ENCODE measurements around the gene ASB9. TPM values are rescaled to one million over a fixed set of nuclear protein-coding genes. Genes with fewer than 3 reads are reported as not detected.

ASB9 gene
- total RNA-seq, 2 experiments from 2014 or later = 0.43 to 0.48 TPM

- intact Hi-C loops (cut with micrococcal nuclease) = no loop called here
- POLR2A ChIA-PET = no interaction called here
- H3K27ac Mint-ChIP-seq = no peak overlapping the region
- H3K9me3 Mint-ChIP-seq = no peaks in the 10 kb centered on the region
- no peaks in the 10 kb centered on the region for H3K4me1 Mint-ChIP-seq (ENCODE audit: low read depth)
- H3K27me3 Mint-ChIP-seq = peaks cover 2% of the 10 kb centered on the region
- DNase-seq = no peak
- H3K36me3 Mint-ChIP-seq = no peaks in the 10 kb centered on the region
- H3K4me3 Mint-ChIP-seq = no peak overlapping the region
- CTCF ChIA-PET = no interaction called here
Observed at GRCh38 chrX:15235001-15235400, 34.9 kb downstream of the ASB9 start.

GRCh38 chrX:15233416-15234015, 36.4 kb downstream of the ASB9 start:
- Mint-ChIP-seq H3K27me3 (peaks cover 2% of the 10 kb centered on the region), H3K36me3 (no peaks in the 10 kb centered on the region), H3K27ac (no peak overlapping the region), H3K4me1 (ENCODE audit: low read depth) (no peaks in the 10 kb centered on the region), H3K4me3 (no peak overlapping the region), H3K9me3 (no peaks in the 10 kb centered on the region)
- DNase-seq = no peak
- ChIA-PET POLR2A (no interaction called here), CTCF (interaction anchor here (1.8 kb wide), 1 partner anchor 9 kb away, joined by 6 read pairs; no protein-coding TSS in a partner anchor)
- intact Hi-C loops (cut with micrococcal nuclease) = no loop called here

GRCh38 chrX:15224747-15225146, 45.1 kb downstream of the ASB9 start:
- Mint-ChIP-seq H3K4me1 (ENCODE audit: low read depth) (no peaks in the 10 kb centered on the region), H3K27ac (no peak overlapping the region), H3K27me3 (no peaks in the 10 kb centered on the region), H3K36me3 (no peaks in the 10 kb centered on the region), H3K4me3 (no peak overlapping the region), H3K9me3 (no peaks in the 10 kb centered on the region)
- ChIA-PET POLR2A (no interaction called here), CTCF (no interaction called here)
- no peak for DNase-seq
- intact Hi-C loops (cut with micrococcal nuclease) = no loop called here

- intact Hi-C loops (cut with micrococcal nuclease) = no loop called here
- POLR2A ChIA-PET = no interaction called here
- DNase-seq = no peak
- Mint-ChIP-seq H3K9me3 (no peaks in the 10 kb centered on the region), H3K4me1 (ENCODE audit: low read depth) (no peaks in the 10 kb centered on the region), H3K27ac (no peak overlapping the region), H3K36me3 (no peaks in the 10 kb centered on the region), H3K4me3 (no peak overlapping the region), H3K27me3 (no peaks in the 10 kb centered on the region)
- CTCF ChIA-PET = no interaction called here
Observed at GRCh38 chrX:15221321-15221720, 48.6 kb downstream of the ASB9 start.

GRCh38 chrX:15217161-15217560, 52.7 kb downstream of the ASB9 start:
- H3K9me3 Mint-ChIP-seq = no peaks in the 10 kb centered on the region
- DNase-seq = no peak
- no peaks in the 10 kb centered on the region for H3K36me3 Mint-ChIP-seq
- H3K4me1 Mint-ChIP-seq (ENCODE audit: low read depth) = no peaks in the 10 kb centered on the region
- H3K4me3 Mint-ChIP-seq = no peak overlapping the region
- intact Hi-C loops (cut with micrococcal nuclease) = no loop called here
- no peaks in the 10 kb centered on the region for H3K27me3 Mint-ChIP-seq
- ChIA-PET CTCF (no interaction called here), POLR2A (no interaction called here)
- H3K27ac Mint-ChIP-seq = no peak overlapping the region

- ChIA-PET POLR2A (no interaction called here), CTCF (no interaction called here)
- H3K27ac Mint-ChIP-seq = no peak overlapping the region
- no peak for DNase-seq
- no peaks in the 10 kb centered on the region for H3K27me3 Mint-ChIP-seq
- H3K9me3 Mint-ChIP-seq = no peaks in the 10 kb centered on the region
- H3K4me3 Mint-ChIP-seq = no peak overlapping the region
- no peaks in the 10 kb centered on the region for H3K4me1 Mint-ChIP-seq (ENCODE audit: low read depth)
- H3K36me3 Mint-ChIP-seq = no peaks in the 10 kb centered on the region
- intact Hi-C loops (cut with micrococcal nuclease) = no loop called here
Observed at GRCh38 chrX:15216280-15216679, 53.6 kb downstream of the ASB9 start.

- Mint-ChIP-seq H3K4me1 (ENCODE audit: low read depth) (no peaks in the 10 kb centered on the region), H3K9me3 (no peaks in the 10 kb centered on the region), H3K36me3 (no peaks in the 10 kb centered on the region), H3K27ac (no peak overlapping the region), H3K4me3 (no peak overlapping the region), H3K27me3 (no peaks in the 10 kb centered on the region)
- intact Hi-C loops (cut with micrococcal nuclease) = no loop called here
- ChIA-PET CTCF (no interaction called here), POLR2A (no interaction called here)
- DNase-seq = no peak
Observed at GRCh38 chrX:15215366-15215765, 54.5 kb downstream of the ASB9 start.

- Mint-ChIP-seq H3K4me1 (ENCODE audit: low read depth) (no peaks in the 10 kb centered on the region), H3K27ac (no peak overlapping the region), H3K27me3 (no peaks in the 10 kb centered on the region), H3K36me3 (no peaks in the 10 kb centered on the region), H3K9me3 (no peaks in the 10 kb centered on the region), H3K4me3 (no peak overlapping the region)
- no peak for DNase-seq
- POLR2A ChIA-PET = interaction anchor here (0.9 kb wide), 1 partner anchor 205 kb away, joined by 3 read pairs; no protein-coding TSS in a partner anchor
- intact Hi-C loops (cut with micrococcal nuclease) = no loop called here
- CTCF ChIA-PET = no interaction called here
Observed at GRCh38 chrX:15214588-15214987, 55.3 kb downstream of the ASB9 start.

GRCh38 chrX:15209096-15209495, 60.8 kb downstream of the ASB9 start:
- ChIA-PET CTCF (no interaction called here), POLR2A (no interaction called here)
- no peak for DNase-seq
- H3K4me1 Mint-ChIP-seq (ENCODE audit: low read depth) = peaks cover 25% of the 10 kb centered on the region
- intact Hi-C loops (cut with micrococcal nuclease) = no loop called here
- no peaks in the 10 kb centered on the region for H3K36me3 Mint-ChIP-seq
- H3K27ac Mint-ChIP-seq = no peak overlapping the region
- H3K27me3 Mint-ChIP-seq = no peaks in the 10 kb centered on the region
- no peak overlapping the region for H3K4me3 Mint-ChIP-seq
- no peaks in the 10 kb centered on the region for H3K9me3 Mint-ChIP-seq

GRCh38 chrX:15207994-15208393, 61.9 kb downstream of the ASB9 start:
- Mint-ChIP-seq H3K27ac (no peak overlapping the region), H3K4me3 (no peak overlapping the region), H3K9me3 (no peaks in the 10 kb centered on the region), H3K4me1 (ENCODE audit: low read depth) (peaks cover 35% of the 10 kb centered on the region), H3K27me3 (no peaks in the 10 kb centered on the region), H3K36me3 (no peaks in the 10 kb centered on the region)
- no peak for DNase-seq
- POLR2A ChIA-PET = no interaction called here
- intact Hi-C loops (cut with micrococcal nuclease) = no loop called here
- CTCF ChIA-PET = no interaction called here

GRCh38 chrX:15207384-15207783, 62.5 kb downstream of the ASB9 start:
- no peaks in the 10 kb centered on the region for H3K27me3 Mint-ChIP-seq
- H3K36me3 Mint-ChIP-seq = no peaks in the 10 kb centered on the region
- no peak for DNase-seq
- H3K9me3 Mint-ChIP-seq = no peaks in the 10 kb centered on the region
- ChIA-PET POLR2A (no interaction called here), CTCF (no interaction called here)
- intact Hi-C loops (cut with micrococcal nuclease) = no loop called here
- H3K4me1 Mint-ChIP-seq (ENCODE audit: low read depth) = peaks cover 41% of the 10 kb centered on the region
- H3K27ac Mint-ChIP-seq = no peak overlapping the region
- no peak overlapping the region for H3K4me3 Mint-ChIP-seq

GRCh38 chrX:15206306-15206705, 63.6 kb downstream of the ASB9 start:
- Mint-ChIP-seq H3K27me3 (no peaks in the 10 kb centered on the region), H3K36me3 (no peaks in the 10 kb centered on the region), H3K4me1 (ENCODE audit: low read depth) (peaks cover 47% of the 10 kb centered on the region), H3K27ac (no peak overlapping the region), H3K9me3 (no peaks in the 10 kb centered on the region), H3K4me3 (no peak overlapping the region)
- ChIA-PET CTCF (no interaction called here), POLR2A (no interaction called here)
- no peak for DNase-seq
- intact Hi-C loops (cut with micrococcal nuclease) = no loop called here

- no peak for DNase-seq
- ChIA-PET POLR2A (no interaction called here), CTCF (no interaction called here)
- no peaks in the 10 kb centered on the region for H3K36me3 Mint-ChIP-seq
- peak overlapping the region; percentile 8 for H3K27ac Mint-ChIP-seq
- H3K9me3 Mint-ChIP-seq = no peaks in the 10 kb centered on the region
- no peaks in the 10 kb centered on the region for H3K27me3 Mint-ChIP-seq
- H3K4me1 Mint-ChIP-seq (ENCODE audit: low read depth) = peaks cover 48% of the 10 kb centered on the region
- no peak overlapping the region for H3K4me3 Mint-ChIP-seq
- intact Hi-C loops (cut with micrococcal nuclease) = loop anchor here (1.0 to 5.0 kb wide), 9 partner anchors 43 to 1177 kb away; partner anchors contain the start of genes FANCB and MOSPD2
Observed at GRCh38 chrX:15204130-15204751, 65.6 kb downstream of the ASB9 start.

Measured in activated CD4-positive, alpha-beta memory T cell treated with anti-CD3 and anti-CD28 coated beads for 36 hours (primary cell).